Fibroblast of lung (primary cell): ENCODE data around the gene KCNG3.

Experiments used
- EZH2 ChIP-seq: IDR thresholded peaks from 2 replicates; pipeline ENCODE4 v1.5.1; 2012; ENCODE audit warnings: low read length, control low read depth, mild to moderate bottlenecking; ENCODE audit errors: missing control alignments
- TF ChIP-seq, protein P1 (sequence below), 2 donors: IDR thresholded peaks in 1 of 2; conservative IDR thresholded peaks in 1 of 2; 1 replicate in 1 of 2; 2 replicates in 1 of 2; pipeline ENCODE4 v1.5.1; 2011 to 2012; ENCODE audit warnings: low read length in 2 of 2, control low read depth in 1 of 2, inconsistent platforms in 1 of 2, low read depth in 1 of 2, mild to moderate bottlenecking in 1 of 2

- TF ChIP-seq, protein P1, sequence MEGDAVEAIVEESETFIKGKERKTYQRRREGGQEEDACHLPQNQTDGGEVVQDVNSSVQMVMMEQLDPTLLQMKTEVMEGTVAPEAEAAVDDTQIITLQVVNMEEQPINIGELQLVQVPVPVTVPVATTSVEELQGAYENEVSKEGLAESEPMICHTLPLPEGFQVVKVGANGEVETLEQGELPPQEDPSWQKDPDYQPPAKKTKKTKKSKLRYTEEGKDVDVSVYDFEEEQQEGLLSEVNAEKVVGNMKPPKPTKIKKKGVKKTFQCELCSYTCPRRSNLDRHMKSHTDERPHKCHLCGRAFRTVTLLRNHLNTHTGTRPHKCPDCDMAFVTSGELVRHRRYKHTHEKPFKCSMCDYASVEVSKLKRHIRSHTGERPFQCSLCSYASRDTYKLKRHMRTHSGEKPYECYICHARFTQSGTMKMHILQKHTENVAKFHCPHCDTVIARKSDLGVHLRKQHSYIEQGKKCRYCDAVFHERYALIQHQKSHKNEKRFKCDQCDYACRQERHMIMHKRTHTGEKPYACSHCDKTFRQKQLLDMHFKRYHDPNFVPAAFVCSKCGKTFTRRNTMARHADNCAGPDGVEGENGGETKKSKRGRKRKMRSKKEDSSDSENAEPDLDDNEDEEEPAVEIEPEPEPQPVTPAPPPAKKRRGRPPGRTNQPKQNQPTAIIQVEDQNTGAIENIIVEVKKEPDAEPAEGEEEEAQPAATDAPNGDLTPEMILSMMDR (conservative IDR thresholded peaks at IDR 0.05 in 1 of 2, IDR thresholded peaks at IDR 0.05 in 1 of 2; ENCODE audit: low read depth in 1 of 2, low read length in 2 of 2) = no peak
- no peak for TF ChIP-seq EZH2
These were observed 89.1 kb downstream of the KCNG3 start for GRCh38 chr2:42404676-42405075.
